ENCODE measurements around the gene GHRHR.

Gene GHRHR

DNA sequence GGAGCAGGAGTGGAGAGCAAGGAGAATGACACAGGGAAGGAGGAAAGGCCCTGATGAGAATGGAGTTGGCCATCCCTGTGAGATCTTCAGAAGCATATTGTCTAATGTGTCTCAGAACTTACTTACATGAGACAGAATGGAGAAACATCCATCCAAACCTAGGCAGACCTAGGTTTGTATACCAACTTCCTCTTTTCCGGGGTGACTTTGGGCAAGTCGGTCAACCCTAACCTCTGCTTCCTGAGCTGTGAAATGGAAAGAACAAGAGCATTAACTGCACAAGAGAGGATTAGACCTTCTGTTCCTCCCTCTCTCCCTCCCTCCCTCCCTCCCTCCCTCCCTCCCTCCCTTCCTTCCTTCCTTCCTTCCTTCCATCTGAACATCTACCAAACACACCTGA is 4.5 kb downstream of the GHRHR start:
- DNase-seq (ENCODE audit: low read depth, low spot score): no peak

DNA sequence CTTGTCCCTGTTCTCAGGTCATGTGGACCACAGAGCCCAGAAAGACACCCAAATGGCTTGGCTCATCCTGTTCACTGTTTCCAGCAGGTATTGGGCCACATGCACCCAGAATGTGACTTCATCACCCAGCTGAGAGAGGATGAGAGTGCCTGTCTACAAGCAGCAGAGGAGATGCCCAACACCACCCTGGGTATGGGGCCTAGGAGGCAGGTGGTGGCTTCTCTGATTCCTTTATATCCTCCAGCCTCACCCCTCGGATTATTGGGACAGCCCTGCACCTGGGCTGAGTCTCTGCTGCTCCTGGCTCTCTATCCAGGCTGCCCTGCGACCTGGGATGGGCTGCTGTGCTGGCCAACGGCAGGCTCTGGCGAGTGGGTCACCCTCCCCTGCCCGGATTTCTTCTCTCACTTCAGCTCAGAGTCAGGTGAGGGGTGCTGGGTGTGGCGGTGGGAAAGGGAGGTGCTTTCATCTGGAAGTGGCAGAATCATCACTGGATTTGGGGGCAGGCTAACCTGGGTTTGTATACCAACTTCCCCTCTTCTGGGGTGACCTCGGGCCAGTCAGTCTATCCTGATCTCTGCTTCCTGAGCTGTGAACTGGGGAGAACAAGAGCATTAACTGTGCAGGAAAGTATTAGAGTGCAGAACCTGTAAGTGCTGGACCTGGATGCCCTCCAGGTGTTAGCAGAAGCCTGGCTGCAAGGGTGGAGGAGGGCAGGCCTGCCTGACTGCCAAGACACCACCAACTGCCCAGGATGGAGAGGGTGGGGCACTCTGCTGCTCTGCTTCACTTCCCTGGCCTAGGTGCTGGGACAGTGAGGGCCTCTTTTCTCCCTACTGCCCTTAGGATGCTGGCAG is 5.2 kb downstream of the GHRHR start:
- DNase-seq (ENCODE audit: low read depth, low spot score): no peak

DNA sequence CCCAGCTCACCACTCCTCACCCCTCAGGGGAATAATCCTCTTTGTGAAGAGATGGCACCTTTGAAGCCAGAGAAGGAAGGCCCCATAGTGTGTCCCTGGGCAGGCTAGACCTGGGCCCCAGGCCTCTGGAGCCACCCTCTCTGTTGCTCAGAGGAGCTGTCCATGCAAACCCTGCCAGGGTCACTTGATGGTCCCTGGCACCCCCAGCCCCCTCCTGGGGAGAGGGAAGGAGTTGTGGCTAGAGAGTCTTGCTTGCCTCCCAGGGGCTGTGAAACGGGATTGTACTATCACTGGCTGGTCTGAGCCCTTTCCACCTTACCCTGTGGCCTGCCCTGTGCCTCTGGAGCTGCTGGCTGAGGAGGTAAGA is 5.8 kb downstream of the GHRHR start:
- no peak for DNase-seq (ENCODE audit: low read depth, low spot score)

DNA sequence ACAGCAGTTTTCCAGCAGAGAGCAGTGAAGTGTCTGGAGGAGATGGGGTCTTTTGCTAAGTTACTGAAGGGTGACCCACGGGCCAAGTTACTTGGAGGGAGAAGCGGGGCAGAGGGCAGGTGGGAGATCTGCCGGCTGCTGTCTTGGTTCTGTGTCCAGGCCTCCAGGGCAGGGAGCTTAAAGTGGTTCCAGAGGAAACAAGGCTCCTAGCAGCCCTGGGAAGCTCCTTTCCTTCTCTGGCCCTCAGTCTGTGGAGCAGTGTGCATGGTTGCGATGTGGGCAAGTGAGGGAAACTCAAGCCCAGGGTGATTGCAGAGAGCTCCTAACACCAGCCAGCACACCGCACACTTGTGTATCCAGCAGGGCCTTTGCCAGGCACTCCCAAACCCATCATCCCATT is 6.3 kb downstream of the GHRHR start:
- no peak for DNase-seq (ENCODE audit: low read depth, low spot score)

DNA sequence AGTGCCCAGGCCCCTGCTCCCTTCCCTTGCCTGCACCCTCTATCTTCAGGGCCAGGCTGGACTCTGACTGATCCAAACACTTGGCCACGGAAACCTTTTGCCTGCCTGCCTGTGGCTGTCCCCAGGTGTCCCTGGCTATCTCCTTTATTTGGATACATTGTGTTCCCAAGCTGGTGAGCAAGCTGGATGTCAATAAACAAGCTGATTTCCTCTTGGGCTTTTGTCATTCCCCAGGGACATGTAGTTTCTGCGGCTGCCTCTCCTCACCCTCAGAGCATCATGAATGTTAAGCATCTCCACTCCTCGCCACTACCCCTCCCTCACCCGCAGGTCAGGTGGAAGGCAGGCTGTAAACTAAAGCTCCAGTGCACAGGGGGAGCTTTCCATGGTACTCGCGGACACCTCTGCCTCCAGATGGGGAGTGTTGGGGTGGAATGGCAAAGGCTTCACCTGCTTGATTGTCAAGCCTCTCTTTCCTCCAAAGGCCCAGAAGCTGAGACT is 6.9 kb downstream of the GHRHR start:
- no peak for DNase-seq (ENCODE audit: low read depth, low spot score)

DNA sequence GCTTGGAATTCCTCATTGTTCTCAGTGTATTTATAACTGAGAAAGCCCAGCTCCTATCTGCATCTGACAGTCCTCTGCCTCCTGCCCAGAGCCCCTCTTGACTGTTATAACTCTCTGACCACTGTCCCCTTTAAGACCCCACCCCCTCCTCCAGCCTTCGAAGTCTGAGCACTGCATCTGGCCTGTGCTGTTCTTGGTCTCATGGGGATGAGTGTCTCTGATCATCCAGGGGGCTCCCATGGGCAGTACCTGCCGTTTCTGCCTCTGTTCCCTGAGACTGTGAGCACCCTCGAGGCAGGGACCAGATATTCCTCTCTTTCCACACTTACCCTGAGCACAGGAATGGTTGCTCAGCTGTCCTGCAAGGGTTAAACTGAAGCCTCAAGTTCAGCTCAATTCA is 7.7 kb downstream of the GHRHR start:
- no peak for DNase-seq (ENCODE audit: low read depth, low spot score)

DNA sequence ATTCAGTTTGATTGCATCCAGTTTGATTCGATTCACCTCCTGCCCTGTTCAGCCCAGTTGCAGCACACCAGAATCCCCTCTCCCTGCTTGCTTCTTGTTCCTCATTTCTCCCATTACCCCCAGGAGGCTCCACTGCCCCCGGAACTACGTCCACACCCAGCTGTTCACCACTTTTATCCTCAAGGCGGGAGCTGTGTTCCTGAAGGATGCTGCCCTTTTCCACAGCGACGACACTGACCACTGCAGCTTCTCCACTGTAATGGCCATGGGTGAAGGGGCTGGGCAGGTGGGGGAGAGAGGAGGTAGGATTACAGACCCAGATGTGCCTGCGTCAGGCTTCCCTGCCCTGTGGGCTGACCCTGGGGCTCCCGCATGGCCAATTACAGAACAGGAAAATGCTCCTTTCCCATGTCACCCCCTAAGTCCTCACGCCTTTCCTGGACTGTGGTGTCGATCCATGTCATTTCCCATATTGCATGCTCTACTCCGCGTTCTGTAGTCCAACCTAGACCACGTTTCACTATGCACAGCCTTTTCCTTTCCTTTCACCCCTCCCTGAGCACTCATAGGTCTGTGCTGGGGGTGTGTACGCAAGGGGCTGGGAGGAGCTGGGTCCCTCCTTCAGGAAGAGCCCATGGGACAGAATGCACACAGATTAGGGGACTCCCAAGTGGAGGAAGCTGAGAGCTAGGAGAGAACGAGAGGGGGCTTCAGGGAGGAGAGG is 8.2 kb downstream of the GHRHR start:
- DNase-seq (ENCODE audit: low read depth, low spot score): no peak

DNA sequence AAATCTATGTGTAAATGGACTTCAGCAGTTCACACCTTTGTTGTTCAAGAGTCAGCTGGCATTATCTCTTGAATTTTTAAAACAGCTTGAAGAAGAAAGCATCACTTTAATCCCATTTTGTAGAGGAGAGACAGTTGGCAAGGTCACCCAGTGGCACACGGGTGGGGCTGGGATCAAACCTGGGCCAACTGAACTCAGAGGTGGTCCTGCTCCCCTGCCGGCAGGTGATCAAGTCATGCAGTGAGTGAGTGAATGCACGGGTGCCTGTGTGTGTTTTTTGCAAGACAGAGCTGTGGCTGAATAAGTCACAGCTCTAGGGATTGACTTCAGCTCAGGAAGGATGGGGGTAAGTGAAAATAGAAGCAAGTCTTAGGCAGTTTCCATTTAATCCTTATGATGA is 9.5 kb downstream of the GHRHR start:
- no peak for DNase-seq (ENCODE audit: low read depth, low spot score)

DNA sequence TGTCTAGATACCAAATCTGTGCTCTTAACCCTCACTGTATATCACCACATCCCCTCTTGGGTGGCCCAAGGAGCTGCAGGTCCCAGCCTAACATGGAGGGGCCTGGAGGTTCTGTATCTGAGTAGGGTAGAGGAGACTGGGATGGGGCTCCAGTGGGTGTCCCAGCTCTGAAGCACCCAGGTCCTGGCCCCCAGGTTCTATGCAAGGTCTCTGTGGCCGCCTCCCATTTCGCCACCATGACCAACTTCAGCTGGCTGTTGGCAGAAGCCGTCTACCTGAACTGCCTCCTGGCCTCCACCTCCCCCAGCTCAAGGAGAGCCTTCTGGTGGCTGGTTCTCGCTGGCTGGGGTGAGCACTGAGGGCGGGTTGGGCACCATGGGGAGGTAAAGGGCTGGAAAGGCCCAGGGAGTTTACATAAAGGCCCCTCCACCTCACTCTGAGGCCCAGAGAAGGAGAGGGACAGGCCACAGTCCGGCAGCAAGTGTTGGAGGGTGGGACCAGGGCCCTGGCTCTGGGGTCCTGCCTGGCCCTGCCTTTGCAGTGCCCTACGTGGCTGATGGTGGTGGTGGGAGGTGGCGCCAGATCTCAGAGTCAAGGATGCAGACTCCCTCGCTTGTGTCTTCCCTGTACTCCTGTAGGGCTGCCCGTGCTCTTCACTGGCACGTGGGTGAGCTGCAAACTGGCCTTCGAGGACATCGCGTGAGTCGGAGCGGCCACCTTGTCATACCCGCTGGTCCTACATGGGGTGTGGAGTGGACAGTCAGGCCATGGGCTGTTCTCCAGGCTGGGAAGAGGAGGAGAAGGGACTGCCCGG is 10.2 kb downstream of the GHRHR start:
- no peak for DNase-seq (ENCODE audit: low read depth, low spot score)

DNA sequence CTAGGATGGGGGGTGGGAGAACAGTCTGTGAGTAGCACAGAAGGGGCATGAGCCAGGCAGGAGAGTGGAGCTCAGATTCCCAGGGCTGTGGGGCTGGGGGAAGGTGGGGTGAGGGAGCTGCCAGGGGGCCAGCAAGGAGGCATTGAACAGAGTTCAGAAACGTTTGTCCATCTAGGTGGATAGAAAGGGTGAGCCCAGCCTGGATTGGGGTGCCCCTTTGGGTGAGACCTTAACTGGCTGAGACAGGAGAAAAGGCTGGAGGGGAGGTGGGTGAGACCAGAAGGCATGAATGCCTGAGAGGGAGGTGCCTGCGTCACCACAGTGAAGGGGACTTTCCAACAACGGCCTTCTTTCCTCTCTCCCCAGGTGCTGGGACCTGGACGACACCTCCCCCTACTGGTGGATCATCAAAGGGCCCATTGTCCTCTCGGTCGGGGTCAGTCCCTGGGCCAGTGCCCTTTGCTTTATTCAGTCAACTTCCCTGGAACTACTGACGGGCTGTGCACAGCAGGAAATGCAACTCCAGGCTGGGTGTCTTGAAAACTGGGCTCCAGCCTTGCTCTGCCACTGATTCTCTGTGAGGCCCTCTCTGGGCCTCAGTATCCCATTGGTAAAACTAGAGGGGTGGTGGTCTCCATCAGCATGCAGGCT is 11.0 kb downstream of the GHRHR start:
- DNase-seq (ENCODE audit: low read depth, low spot score): no peak

DNA sequence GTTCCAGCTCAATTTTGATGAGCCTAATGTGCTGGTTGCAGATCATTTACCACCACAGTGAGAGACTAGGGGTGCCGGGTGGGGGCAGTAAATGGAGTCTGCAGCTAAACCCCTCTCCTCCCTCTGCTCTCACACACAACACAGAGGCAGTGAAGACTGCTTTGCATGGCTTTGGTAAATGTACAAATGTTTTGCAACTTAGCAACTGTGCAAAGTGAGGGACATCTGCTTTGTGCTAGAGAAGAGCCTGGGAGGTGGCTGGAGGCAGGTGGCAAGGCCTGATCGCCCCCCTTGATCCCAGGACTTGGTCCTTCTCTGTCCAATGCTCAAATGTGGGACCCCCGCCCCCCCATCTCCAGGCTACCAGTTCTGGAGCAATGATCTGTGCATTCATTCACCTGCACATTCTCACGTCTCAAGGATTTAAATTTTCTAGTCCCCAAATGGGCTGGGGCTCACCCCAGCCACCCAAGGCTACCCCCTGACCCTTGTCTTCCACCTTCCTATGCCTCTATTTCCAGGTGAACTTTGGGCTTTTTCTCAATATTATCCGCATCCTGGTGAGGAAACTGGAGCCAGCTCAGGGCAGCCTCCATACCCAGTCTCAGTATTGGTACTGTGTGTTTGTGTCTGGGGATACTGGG is 11.6 kb downstream of the GHRHR start:
- no peak for DNase-seq (ENCODE audit: low read depth, low spot score)

DNA sequence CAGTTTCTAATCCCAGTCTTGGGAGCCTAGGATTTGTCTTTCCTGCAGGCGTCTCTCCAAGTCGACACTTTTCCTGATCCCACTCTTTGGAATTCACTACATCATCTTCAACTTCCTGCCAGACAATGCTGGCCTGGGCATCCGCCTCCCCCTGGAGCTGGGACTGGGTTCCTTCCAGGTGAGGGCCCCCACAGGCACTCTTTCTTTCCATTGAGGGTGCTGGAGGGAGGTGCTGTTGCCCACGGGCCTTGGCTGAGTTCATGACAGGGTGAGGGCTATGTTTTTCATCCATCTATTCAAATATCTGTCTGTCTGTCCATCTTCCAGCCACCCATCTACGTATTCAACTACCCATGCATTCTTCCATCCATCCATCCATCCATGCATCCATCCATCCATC is 12.6 kb downstream of the GHRHR start:
- no peak for DNase-seq (ENCODE audit: low read depth, low spot score)

DNA sequence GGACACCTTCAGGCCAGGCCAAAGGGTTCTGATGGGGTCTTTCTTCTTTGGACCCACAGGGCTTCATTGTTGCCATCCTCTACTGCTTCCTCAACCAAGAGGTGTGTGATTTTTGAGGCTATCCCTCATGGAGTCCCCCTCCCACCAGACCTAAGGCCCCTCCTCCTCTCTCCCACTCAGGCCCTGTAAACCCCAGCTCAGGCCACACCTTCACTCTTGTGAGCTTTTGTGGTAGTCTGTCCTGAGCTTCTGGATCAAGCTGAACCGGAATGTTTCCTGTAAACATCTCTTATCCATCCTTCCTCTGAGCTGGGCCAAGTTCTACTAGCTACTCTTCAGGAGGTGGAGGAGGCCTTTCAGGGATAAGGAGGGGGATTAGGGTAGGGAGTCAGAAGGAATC is 13.5 kb downstream of the GHRHR start:
- DNase-seq (ENCODE audit: low read depth, low spot score): no peak

DNA sequence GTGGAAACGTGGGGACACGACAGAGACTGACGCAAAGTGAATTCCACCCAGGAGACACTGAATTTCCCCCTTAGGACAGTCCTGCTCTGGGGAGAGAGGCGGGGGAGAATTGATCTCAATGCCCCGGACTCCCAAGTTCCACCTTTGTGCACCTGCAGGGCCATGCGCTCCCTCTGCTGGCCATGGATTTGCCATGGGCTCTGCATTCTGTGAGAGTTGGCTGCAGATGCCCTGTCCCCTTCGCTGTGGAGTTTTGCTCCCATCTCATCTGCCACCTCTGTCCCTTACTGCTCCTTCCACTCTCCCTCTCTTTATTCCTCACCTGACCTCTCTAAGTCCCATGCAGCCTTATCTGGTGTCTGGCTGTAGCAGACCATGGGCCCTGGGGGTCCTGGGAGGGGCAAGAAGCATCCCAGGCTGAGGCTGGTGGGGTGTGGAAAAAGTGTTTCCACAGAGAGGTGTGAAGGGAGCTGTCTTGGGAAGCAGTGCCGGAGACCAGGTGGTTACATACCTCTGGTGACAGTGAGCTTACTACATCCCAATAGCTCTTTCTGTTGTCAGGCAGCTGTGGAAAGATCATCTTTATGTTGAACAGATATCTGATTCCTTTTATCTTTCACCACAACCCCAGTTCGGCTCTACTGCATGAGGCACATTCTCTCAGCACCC is 14.3 kb downstream of the GHRHR start:
- no peak for DNase-seq (ENCODE audit: low read depth, low spot score)

DNA sequence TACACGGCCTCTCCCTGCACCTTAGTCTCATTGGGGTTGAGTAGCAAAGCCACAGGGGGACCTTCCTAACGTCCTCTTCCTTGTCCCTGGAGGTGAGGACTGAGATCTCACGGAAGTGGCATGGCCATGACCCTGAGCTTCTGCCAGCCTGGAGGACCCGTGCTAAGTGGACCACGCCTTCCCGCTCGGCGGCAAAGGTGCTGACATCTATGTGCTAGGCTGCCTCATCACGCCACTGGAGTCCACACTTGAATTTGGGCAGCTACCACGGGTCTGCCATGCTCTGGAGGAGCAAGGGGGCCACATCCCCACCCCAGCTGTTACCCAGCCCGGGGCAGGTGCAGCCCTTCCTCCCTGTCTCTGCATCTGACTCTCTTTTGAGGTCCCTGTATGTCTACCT is 15.3 kb downstream of the GHRHR start:
- DNase-seq (ENCODE audit: low read depth, low spot score): no peak

DNA sequence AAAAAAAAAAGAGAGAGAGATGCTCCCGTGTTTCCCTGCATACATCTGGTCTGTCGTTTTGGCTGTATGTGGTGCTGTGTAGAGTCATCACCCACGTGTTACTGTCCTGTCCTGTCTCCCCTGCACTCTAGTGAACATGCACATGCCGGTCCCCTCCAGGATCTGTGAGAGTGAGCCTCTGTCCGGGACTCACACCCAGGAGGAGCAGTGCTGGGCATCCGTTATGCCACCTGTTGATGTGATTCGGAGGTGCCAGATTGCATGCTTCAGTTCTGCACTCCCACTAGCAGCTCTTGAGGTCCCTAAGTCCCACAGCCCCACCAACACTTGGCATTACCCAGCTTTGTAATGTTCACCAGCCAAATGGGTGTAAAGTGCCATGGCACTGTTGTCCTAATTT is 16.4 kb downstream of the GHRHR start:
- DNase-seq (ENCODE audit: low read depth, low spot score): no peak

DNA sequence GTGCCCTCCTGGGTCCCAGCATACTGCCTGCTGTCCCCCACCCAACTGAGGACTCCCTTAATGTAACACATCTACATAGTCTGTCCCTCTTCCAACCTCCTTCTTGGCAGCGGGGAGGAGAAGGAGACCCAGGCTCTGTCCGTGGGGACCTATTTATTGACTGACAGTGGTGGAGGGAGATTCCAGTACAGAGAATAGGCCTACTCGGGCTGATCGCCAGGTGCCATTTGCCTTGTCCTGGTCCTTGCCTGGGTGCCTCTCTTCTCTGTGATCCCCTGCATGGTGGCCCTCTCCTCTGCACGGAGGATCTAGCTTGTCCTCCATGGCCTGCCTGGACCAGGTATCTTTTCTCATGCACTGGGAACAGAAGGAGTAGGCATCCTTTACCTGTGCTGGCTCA is 17.0 kb downstream of the GHRHR start:
- DNase-seq (ENCODE audit: low read depth, low spot score): no peak

DNA sequence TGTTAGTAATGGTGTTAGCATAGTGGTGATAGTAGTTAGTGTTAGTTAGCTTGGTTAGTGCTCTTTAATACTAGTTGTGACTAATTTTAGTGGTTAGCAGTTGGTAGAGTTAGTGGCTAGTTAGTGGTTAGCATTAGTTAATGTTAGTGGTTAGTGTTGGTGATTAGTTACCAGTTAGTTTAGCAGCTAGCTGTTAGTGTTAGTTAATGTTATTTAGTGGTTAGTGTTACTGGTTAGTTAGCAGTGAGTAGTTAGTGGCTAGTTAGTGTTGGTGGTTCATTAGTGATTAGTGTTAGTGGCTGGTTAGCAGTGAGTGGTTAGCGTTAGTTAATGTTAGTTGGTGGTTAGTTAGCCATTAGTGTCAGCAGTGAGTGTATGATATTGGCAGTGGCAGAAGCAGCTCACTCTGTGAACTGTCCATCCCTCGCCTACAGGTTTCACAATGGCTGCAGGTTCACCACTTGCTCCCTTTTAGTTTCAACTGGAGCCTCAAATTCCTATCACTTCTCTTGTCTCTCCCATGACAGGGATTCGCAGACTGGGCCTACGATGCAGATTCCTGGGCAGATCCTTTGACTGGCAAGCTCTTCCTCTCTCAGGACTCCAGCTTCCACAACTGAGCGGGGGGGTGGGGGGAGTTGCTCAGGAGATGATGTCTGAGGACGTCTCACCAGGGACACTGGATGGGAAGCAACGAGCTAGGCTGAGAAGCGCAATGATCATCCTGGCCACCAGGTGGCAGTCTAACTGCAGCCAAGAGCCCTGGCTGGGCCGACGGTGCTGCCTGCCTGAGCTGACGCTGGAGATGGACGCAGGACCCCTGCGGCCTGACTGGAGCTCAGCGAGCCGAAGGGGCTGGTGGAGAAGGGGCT is 19.5 kb downstream of the GHRHR start:
- peak; percentile 68 for DNase-seq (ENCODE audit: low read depth, low spot score)

DNA sequence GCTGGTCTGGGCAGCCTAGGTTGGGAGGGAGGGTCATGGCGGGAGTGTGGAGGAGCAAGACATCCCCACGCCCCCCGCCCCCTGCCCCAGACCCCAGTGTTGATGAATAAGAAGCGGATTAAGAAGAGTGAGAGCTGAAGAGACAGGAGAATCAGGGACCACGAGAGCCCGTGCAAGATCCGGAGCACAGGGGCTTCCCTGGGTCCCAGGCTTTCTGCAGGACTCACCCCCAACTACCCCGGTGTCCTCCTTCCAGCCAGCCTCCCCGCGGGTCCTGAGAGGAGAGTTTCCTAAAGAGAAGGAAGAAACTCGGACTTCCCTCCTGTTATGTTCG is 20.1 kb downstream of the GHRHR start:
- DNase-seq (ENCODE audit: low read depth, low spot score): no peak

Measured in smooth muscle cell of the brain vasculature (primary cell).